Measurements from ENCODE around the gene MYCBPAP.

DNA sequence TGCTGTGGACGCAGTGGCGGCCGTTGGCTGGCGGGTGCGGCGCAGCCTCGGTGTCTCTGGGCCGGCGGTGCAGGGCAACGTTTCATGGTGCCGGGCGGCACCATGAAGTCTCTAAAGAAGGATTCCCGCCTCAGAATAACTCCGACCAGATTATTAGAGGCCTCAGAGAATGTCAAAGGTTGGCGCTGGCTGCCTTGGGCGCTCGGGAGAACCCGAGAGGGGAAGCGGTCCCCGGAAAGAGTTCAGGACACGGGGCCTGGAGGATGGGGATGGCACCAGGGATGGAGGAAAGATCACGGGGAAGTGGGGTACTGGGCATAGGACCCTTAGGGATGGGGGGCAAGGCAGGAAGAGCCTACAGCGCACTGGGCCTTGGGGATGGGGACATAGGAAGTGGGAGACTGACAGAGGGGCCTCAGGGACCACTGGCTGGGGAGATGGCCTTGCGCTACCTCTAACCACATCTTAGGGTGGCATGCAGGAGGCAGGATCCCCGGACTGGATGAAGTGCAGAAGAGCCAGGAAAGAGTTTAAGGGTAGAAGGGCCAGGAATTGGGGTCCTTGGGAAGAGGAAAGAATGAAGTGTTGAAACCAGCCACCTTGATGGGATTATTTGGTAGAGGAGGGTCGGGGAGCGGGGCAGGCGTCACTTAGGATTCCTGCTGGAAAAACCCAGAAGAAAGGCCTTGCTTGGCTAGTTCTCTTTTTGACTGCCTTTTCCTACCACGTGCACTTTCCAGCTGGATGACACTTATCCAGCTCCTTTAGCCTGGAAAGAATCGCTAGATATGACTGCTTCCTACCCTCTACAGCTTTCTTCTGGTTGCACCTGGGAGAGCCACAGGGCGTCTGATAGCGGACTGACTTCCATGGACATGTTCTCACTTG is 578 bp downstream of the MYCBPAP start:
- TF ChIP-seq, protein P1, sequence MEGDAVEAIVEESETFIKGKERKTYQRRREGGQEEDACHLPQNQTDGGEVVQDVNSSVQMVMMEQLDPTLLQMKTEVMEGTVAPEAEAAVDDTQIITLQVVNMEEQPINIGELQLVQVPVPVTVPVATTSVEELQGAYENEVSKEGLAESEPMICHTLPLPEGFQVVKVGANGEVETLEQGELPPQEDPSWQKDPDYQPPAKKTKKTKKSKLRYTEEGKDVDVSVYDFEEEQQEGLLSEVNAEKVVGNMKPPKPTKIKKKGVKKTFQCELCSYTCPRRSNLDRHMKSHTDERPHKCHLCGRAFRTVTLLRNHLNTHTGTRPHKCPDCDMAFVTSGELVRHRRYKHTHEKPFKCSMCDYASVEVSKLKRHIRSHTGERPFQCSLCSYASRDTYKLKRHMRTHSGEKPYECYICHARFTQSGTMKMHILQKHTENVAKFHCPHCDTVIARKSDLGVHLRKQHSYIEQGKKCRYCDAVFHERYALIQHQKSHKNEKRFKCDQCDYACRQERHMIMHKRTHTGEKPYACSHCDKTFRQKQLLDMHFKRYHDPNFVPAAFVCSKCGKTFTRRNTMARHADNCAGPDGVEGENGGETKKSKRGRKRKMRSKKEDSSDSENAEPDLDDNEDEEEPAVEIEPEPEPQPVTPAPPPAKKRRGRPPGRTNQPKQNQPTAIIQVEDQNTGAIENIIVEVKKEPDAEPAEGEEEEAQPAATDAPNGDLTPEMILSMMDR (IDR thresholded peaks at IDR 0.05) = no peak
- TF ChIP-seq POLR2A (IDR thresholded peaks at IDR 0.05) = no peak

Data from thyroid gland (tissue), 4 donors.